Measurements from ENCODE around the gene HMX2.
A peak's percentile ranks its signal among the peaks of the same experiment; 100 is the strongest.

HMX2 gene

GRCh38 chr10:123147635-123148413, at the start of gene HMX2:
HMX2 (plus strand) TSS chr10:123148136; CDS start chr10:123148379, 243 bp downstream.
- DNase-seq: no peak

DNA sequence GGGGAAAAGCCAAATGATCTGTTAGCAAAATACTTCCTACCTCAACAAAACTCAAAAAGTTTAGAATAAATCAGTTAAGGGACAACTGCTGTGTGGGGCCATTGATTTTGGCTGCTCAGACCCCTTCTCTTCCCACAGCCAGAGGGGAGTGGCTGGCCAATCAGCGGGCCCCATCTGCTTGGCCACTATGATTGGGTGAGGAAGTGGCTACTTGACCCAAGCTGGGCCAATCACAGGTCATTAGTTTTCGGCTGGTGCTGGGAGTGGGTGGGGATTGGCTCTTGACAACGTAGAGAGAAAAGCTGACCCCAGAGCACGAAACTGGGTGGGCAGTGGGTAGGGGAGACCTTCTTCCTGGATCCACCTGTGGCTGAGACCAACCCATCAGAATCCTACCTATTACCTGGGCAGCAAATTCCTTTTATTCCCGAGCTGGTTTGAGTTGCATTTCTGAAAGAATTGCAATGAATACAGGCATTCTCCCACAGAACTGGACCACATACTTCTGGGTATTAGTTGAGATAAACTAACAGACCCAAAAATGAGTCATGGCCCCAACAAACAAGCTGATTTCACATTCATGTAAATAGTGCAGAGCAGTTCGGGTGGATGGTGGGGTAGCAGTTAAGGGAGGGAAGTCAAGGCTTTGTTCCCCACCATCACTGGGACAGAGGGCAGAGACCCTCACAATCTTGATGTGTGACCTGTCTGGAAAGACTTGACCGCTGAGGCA, 47.7 kb upstream of the HMX2 start:
- no peak for DNase-seq

- DNase-seq: no peak
Observed at GRCh38 chr10:123101872-123102271, 46.1 kb upstream of the HMX2 start.

- DNase-seq: no peak
Observed at GRCh38 chr10:123102673-123103072, 45.3 kb upstream of the HMX2 start.

DNA sequence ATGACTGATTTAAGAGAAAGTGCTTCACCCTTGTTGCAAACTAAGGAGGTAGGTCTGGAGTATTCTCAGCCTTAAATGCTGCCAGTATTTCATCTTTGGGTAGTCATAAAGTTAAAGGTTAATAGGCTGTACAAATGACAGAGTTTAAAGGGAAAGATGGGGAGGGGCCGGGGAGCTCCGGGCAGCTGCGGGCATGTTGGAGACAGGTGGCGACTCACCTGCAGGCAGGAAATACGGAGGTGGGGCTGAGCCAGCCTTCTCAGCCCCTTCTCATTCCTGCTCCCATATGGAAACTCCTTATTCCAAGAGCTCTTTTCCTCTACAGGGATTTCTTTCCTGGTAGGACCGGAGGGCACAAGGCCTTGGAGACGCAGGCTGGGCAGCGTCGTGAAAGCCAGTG, 44.0 kb upstream of the HMX2 start:
- no peak for DNase-seq

GRCh38 chr10:123109466-123109865, 38.5 kb upstream of the HMX2 start:
- DNase-seq: no peak

DNA sequence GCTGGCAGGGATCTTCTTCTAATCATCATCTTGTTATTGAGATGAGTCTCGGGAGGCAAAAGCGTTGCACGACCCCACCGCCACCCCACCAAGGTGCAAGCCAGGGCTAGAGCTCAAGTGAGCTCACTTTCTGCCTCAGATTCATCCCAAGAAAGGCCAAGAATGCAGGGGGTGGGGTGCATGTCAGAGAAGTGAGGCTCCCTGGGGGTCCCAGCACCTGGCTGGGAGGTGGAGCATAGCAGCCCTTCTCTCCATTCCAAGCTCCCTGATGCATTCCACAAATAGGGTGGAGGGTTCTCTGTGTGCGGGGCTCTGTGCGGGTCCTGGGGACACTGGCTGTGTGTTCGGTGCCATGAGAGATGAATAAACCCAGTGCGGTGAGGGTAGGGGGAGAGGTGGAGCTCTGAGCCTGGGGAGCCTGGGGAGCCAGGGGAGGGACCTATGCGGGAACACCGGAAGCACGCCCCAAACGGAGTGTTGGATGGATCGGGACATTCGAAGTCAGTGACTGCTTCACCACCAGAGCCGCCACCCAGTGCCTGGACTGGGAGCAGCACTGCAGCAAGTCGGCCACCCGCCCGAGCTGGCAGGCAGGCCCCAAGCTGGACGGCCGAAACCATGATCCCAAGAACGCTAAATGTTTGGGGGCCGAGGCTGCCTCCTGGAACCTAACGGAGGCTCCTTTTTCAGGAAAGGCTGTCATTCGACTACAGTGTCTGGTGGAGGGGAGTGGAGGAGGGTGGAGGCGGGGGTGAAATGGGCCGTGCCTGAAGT, 30.1 kb upstream of the HMX2 start:
- DNase-seq: no peak

GRCh38 chr10:123119081-123119480, 28.9 kb upstream of the HMX2 start:
- no peak for DNase-seq

- DNase-seq: no peak
Observed at GRCh38 chr10:123126246-123126645, 21.7 kb upstream of the HMX2 start.

- no peak for DNase-seq
Observed at GRCh38 chr10:123129618-123130271, 18.2 kb upstream of the HMX2 start.

DNA sequence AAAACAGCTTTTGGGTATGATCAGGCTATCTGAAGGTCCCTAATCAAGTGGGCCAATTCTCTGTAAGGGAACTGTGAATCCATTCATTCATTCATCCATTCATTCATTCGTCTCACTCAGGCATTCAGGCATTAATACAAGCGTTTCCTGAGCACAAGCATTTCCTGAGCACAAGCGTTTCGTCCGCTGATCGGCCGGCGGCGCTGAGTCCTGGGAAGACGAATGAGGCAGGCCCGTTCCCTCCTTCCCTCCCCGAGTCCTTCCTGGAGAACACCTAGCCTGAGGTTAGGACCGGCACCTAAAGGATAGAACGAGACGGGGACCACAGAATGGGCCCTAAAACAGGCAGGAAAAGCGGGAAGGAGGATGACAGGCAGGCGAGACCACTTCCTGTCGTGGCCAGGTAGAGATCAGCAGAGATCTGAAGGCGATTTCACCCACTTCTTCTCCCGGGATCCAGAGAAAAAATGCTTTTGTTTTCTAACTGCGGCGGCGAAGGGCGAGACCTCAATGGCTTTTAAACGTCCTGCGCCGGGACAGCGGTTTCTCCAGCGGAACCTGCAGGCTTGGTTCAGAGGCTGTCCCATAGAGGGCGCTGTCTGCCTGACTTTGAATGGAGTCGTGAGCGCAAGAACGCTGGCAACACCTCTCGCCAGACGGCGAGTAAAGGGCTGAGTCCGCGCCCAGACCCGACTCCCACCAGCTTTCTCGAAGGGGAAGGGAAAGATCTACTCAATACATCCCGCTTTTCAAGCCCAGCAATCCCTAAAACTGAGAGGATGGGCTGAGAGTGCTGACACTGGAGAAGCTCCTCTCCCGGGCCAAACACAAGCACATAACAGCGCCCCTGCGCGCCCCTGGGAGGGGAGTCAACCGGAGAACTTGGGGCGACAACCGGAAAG, 15.1 kb upstream of the HMX2 start:
- peak; percentile 78 to 86 for DNase-seq

- no peak for DNase-seq
Observed at GRCh38 chr10:123133541-123134342, 14.2 kb upstream of the HMX2 start.

DNA sequence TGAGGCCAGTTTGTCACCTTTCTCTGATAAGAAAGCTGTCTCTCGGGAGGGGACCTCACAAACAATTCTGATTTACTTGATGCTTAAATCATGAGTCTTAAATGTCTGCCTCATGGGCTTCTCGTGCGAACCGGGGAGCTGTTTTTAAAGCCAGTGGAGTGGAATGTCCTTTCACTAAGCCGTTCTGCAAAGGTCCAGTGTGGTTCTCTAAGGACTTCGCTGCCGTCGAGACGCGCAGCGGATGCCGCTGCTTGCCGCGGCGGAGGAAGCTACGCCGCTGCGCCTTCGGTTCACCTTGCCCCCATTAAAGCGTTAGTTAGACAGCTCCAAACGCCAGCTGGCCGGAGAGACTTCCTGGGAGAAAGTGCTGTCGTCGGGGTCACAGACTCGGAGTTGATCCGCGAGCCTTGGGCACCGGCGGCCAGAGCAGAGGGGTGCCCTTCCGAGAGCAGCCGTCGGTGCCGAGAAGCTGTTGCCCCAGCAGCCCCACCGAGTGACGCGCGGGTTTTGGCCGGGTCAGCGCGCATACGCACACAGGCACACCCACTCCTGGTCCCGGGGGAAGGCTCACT, 13.5 kb upstream of the HMX2 start:
- no peak for DNase-seq

GRCh38 chr10:123134915-123135414, 13.0 kb upstream of the HMX2 start:
- DNase-seq: no peak

- peak in 1 of 2 donors; percentile 50 for DNase-seq
Observed at GRCh38 chr10:123135415-123136141, 12.4 kb upstream of the HMX2 start, which contains the start of gene HMX3. HMX3 (plus strand) TSS chr10:123135970; CDS start chr10:123136051, 81 bp downstream.

DNA sequence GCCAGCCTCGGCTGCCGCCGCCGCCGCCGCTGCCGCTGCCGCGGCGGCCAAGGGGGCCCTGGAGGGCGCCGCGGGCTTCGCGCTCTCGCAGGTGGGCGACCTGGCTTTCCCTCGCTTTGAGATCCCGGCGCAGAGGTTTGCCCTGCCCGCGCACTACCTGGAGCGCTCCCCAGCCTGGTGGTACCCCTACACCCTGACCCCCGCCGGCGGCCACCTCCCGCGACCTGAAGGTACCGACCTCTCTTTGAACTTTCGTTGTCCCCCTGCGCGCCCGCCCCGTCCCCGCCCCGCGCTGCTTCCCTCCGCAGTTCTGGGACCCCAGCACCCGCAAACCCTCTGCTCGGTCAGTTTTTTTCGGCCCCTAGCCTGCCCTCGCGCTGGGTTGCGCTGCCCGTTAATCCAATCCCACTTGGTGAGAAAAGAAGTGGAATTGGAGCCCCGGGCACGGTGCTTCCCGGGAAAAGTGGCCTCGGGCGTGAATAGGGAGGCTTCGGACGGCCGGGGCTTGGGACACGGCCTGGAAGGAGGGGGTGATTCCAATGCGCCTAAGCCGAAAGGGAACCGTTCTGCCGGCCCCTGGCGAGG, 11.6 kb upstream of the HMX2 start:
- DNase-seq: no peak

DNA sequence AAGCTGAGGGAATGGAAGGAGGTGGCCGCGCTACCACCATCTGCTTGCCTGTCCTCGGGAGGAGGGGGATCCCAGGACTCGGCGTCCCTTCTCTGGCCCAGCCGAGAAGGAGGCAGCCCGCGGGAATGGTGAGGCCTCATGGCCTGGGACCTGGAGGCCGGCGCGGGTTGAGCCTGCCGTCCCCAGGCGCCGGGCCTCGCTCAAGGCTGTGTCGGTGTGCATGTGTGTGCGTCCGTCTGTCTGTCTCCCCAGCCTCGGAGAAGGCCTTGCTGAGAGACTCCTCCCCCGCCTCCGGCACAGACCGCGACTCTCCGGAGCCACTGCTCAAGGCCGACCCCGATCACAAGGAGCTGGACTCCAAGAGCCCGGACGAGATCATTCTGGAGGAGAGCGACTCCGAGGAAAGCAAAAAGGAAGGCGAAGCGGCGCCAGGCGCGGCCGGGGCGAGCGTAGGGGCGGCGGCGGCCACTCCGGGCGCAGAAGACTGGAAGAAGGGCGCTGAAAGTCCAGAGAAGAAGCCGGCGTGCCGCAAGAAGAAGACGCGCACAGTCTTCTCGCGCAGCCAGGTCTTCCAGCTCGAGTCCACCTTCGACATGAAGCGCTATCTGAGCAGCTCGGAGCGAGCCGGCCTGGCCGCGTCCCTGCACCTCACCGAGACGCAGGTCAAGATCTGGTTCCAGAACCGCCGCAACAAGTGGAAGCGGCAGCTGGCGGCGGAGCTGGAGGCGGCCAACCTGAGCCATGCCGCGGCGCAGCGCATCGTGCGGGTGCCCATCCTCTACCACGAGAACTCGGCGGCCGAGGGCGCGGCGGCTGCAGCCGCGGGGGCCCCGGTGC, 10.9 kb upstream of the HMX2 start:
- no peak for DNase-seq

GRCh38 chr10:123139165-123139520, 8.8 kb upstream of the HMX2 start:
- DNase-seq: no peak
